Medulla oblongata (tissue), 1 donor: ENCODE results near the gene EPC2.
A peak's percentile ranks its signal among the peaks of the same experiment; 100 is the strongest.
"Not testable (repeated sequence)": the region's sequence is repeated elsewhere in the genome, so short reads cannot be mapped to it uniquely, and the experiment has no call there.

ENCODE experiments used
- DNase-seq: peaks from one replicate; pipeline ENCODE4 v3.0.0-alpha.2; 2015; ENCODE audit errors: extremely low spot score

Gene EPC2

GRCh38 chr2:148642112-148642744 lies 2.3 kb upstream of the EPC2 start:
- no peak for DNase-seq

- DNase-seq = peak; percentile 67
Measured at GRCh38 chr2:148642891-148643416, 1.6 kb upstream of the EPC2 start.

GRCh38 chr2:148643421-148643820 lies 1.1 kb upstream of the EPC2 start:
- no peak for DNase-seq

GRCh38 chr2:148644883-148645538 lies 460 bp downstream of the EPC2 start:
- peak; percentile 98 for DNase-seq

GRCh38 chr2:148645539-148646230 lies 1.1 kb downstream of the EPC2 start:
- DNase-seq = peak; percentile 79

GRCh38 chr2:148646231-148646559 lies 1.6 kb downstream of the EPC2 start:
- no peak for DNase-seq

- not testable (repeated sequence) for DNase-seq
Measured at GRCh38 chr2:148647711-148648110, 3.2 kb downstream of the EPC2 start.

- no peak for DNase-seq
Measured at GRCh38 chr2:148649936-148650335, 5.4 kb downstream of the EPC2 start.

- no peak for DNase-seq
Measured at GRCh38 chr2:148650881-148651280, 6.3 kb downstream of the EPC2 start.

- DNase-seq = no peak
Measured at GRCh38 chr2:148651972-148652371, 7.4 kb downstream of the EPC2 start.

- no peak for DNase-seq
Measured at GRCh38 chr2:148653437-148653836, 8.9 kb downstream of the EPC2 start.

- DNase-seq = no peak
Measured at GRCh38 chr2:148654435-148654834, 9.9 kb downstream of the EPC2 start.

GRCh38 chr2:148656516-148656915 lies 12.0 kb downstream of the EPC2 start:
- DNase-seq = no peak

GRCh38 chr2:148658807-148659722 lies 14.5 kb downstream of the EPC2 start:
- DNase-seq = no peak

- no peak for DNase-seq
Measured at GRCh38 chr2:148660999-148661398, 16.4 kb downstream of the EPC2 start.

GRCh38 chr2:148662332-148662731 lies 17.8 kb downstream of the EPC2 start:
- not testable (repeated sequence) for DNase-seq

- DNase-seq = no peak
Measured at GRCh38 chr2:148664229-148664628, 19.7 kb downstream of the EPC2 start.

GRCh38 chr2:148666555-148666954 lies 22.0 kb downstream of the EPC2 start:
- DNase-seq = no peak

GRCh38 chr2:148667113-148667836 lies 22.7 kb downstream of the EPC2 start:
- peak; percentile 47 for DNase-seq

- no peak for DNase-seq
Measured at GRCh38 chr2:148670773-148671172, 26.2 kb downstream of the EPC2 start.
